ENCODE results near the gene HYCC2. TPM values are rescaled to one million over a fixed set of nuclear protein-coding genes. Genes with fewer than 3 reads are reported as not detected.
"Not testable (repeated sequence)": the region's sequence is repeated elsewhere in the genome, so short reads cannot be mapped to it uniquely, and the experiment has no call there.

Gene HYCC2
- total RNA-seq, 1 experiment from 2014 or later, result 21.8 TPM

DNA sequence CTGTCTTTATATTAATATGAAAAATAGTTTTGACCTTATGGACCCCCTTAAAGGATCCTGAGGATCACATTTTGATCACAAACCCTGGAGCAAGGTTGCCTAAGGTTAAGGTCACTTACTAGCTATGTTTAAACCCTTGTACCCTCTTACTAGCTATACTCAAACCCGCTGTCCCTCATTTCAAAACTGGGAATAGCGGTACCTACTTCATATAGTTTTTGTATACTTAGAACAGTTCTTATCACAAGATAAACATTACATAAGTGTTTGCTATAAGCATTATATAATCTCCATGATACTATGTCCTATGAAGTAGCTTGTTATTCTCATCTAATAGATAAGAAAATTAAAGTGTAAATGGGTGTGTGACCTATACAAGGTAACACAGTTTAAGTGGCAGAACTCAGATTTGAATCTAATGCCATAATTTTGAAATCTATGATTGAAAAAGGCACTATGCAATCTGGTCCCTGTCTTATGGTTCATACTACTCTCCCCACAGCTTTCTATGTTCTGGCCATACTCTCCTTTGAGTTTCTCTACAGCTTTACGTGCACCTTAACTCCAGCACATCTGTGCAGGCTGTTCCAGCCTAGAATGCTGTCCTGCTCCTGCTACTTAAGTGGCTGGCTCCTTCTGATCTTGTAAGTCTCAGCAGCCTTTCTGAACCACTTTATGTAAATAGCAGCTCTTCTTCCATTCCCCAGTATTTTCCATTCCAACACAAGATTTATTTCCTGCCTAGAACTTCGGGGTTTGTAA, 30.4 kb downstream of the HYCC2 start:
- H3K4me1 ChIP-seq, result peaks cover 9% of the 10 kb centered on the region; the same call in 1 of the 2 replicates
- H3K4me3 Mint-ChIP-seq (ENCODE audit: unreplicated experiment), result no peak overlapping the region
- peaks cover 8% of the 10 kb centered on the region for H3K4me1 Mint-ChIP-seq (ENCODE audit: low read depth, unreplicated experiment)
- CTCF ChIA-PET, result interaction anchor here (0.6 to 0.8 kb wide), 2 partner anchors 60 to 77 kb away, joined by 3 to 4 read pairs; partner anchors contain the start of gene ORC2
- H3K36me3 ChIP-seq (ENCODE audit: control insufficient read depth, insufficient read depth, low read length), result no peaks in the 10 kb centered on the region
- peaks cover 9% of the 10 kb centered on the region for H3K36me3 Mint-ChIP-seq (ENCODE audit: insufficient read depth, unreplicated experiment)
- no peaks in the 10 kb centered on the region for H3K27me3 ChIP-seq (replicated peaks; ENCODE audit: control insufficient read depth, insufficient read depth, low read length)
- TF ChIP-seq CTCF (IDR thresholded peaks at IDR 0.05; ENCODE audit: insufficient read depth in 1 of 2, low read depth in 1 of 2, low read length in 1 of 2, severe bottlenecking in 1 of 2, unreplicated experiment in 1 of 2), result no peak
- intact Hi-C loops (cut with micrococcal nuclease; ENCODE audit: unreplicated experiment), result loop anchor here (5.0 kb wide), 1 partner anchor 34 kb away; no protein-coding TSS in a partner anchor
- H3K4me3 ChIP-seq (ENCODE audit: low read depth, low read length), result no peak overlapping the region
- no peak for DNase-seq
- H3K9me3 ChIP-seq, result no peaks in the 10 kb centered on the region
- no peak overlapping the region for H3K27ac Mint-ChIP-seq (ENCODE audit: unreplicated experiment)
- POLR2A ChIA-PET, result no interaction called here
- H3K9me3 Mint-ChIP-seq (ENCODE audit: unreplicated experiment), result no peaks in the 10 kb centered on the region
- no peaks in the 10 kb centered on the region for H3K27me3 Mint-ChIP-seq (ENCODE audit: insufficient read depth, unreplicated experiment)
- no TSS peak for BruUV-seq (replicated peaks)

- Mint-ChIP-seq H3K4me3 (ENCODE audit: unreplicated experiment) (no peak overlapping the region), H3K4me1 (ENCODE audit: low read depth, unreplicated experiment) (peaks cover 8% of the 10 kb centered on the region), H3K27ac (ENCODE audit: unreplicated experiment) (no peak overlapping the region), H3K36me3 (ENCODE audit: insufficient read depth, unreplicated experiment) (peaks cover 12% of the 10 kb centered on the region), H3K27me3 (ENCODE audit: insufficient read depth, unreplicated experiment) (no peaks in the 10 kb centered on the region), H3K9me3 (ENCODE audit: unreplicated experiment) (no peaks in the 10 kb centered on the region)
- no peak overlapping the region for H3K4me3 ChIP-seq (ENCODE audit: low read depth, low read length)
- CTCF ChIA-PET, result no interaction called here
- POLR2A ChIA-PET, result no interaction called here
- no TSS peak for BruUV-seq (replicated peaks)
- intact Hi-C loops (cut with micrococcal nuclease; ENCODE audit: unreplicated experiment), result no loop called here
- peaks cover 9% of the 10 kb centered on the region; the same call in 1 of the 2 replicates for H3K4me1 ChIP-seq
- no peaks in the 10 kb centered on the region for H3K27me3 ChIP-seq (replicated peaks; ENCODE audit: control insufficient read depth, insufficient read depth, low read length)
- no peaks in the 10 kb centered on the region for H3K36me3 ChIP-seq (ENCODE audit: control insufficient read depth, insufficient read depth, low read length)
- no peak for DNase-seq
- H3K9me3 ChIP-seq, result peaks cover 2% of the 10 kb centered on the region; the same call in 1 of the 2 replicates
- TF ChIP-seq CTCF (IDR thresholded peaks at IDR 0.05; ENCODE audit: insufficient read depth in 1 of 2, low read depth in 1 of 2, low read length in 1 of 2, severe bottlenecking in 1 of 2, unreplicated experiment in 1 of 2), result no peak
Measured at GRCh38 chr2:201038855-201039254, 32.6 kb downstream of the HYCC2 start.

- H3K36me3 Mint-ChIP-seq (ENCODE audit: insufficient read depth, unreplicated experiment); H3K27ac Mint-ChIP-seq (ENCODE audit: unreplicated experiment); H3K4me1 ChIP-seq; CTCF ChIA-PET; H3K4me3 ChIP-seq (ENCODE audit: low read depth, low read length); H3K9me3 ChIP-seq; H3K4me3 Mint-ChIP-seq (ENCODE audit: unreplicated experiment); intact Hi-C loops (cut with micrococcal nuclease; ENCODE audit: unreplicated experiment); H3K36me3 ChIP-seq (ENCODE audit: control insufficient read depth, insufficient read depth, low read length); DNase-seq; H3K27me3 ChIP-seq (replicated peaks; ENCODE audit: control insufficient read depth, insufficient read depth, low read length); POLR2A ChIA-PET; H3K9me3 Mint-ChIP-seq (ENCODE audit: unreplicated experiment); BruUV-seq (replicated peaks); H3K4me1 Mint-ChIP-seq (ENCODE audit: low read depth, unreplicated experiment); H3K27me3 Mint-ChIP-seq (ENCODE audit: insufficient read depth, unreplicated experiment): not testable (repeated sequence)
Measured at GRCh38 chr2:201038361-201038760, 33.1 kb downstream of the HYCC2 start.

GRCh38 chr2:201034355-201034754, 37.1 kb downstream of the HYCC2 start:
- H3K9me3 ChIP-seq; CTCF ChIA-PET; H3K9me3 Mint-ChIP-seq (ENCODE audit: unreplicated experiment); H3K4me1 Mint-ChIP-seq (ENCODE audit: low read depth, unreplicated experiment); H3K27ac Mint-ChIP-seq (ENCODE audit: unreplicated experiment); POLR2A ChIA-PET; H3K27me3 ChIP-seq (replicated peaks; ENCODE audit: control insufficient read depth, insufficient read depth, low read length); H3K36me3 ChIP-seq (ENCODE audit: control insufficient read depth, insufficient read depth, low read length); DNase-seq; H3K4me3 Mint-ChIP-seq (ENCODE audit: unreplicated experiment); BruUV-seq (replicated peaks); H3K4me1 ChIP-seq; intact Hi-C loops (cut with micrococcal nuclease; ENCODE audit: unreplicated experiment); H3K4me3 ChIP-seq (ENCODE audit: low read depth, low read length); H3K27me3 Mint-ChIP-seq (ENCODE audit: insufficient read depth, unreplicated experiment): not testable (repeated sequence)
- H3K36me3 Mint-ChIP-seq (ENCODE audit: insufficient read depth, unreplicated experiment), result peaks cover 13% of the 10 kb centered on the region

All from Caco-2 (cell line).